Naive thymus-derived CD4-positive, alpha-beta T cell (primary cell): ENCODE data around the gene FBXO48. TPM values are rescaled to one million over a fixed set of nuclear protein-coding genes. Genes with fewer than 3 reads are reported as not detected.

ENCODE experiments used
- ATAC-seq: fragments of 150-1000 bp; cut with Tn5 transposase; 2 replicates; pipeline ENCODE4 v1.10.0; 2021; ENCODE audit warnings: mild to moderate bottlenecking, moderate library complexity
- CTCF ChIA-PET: fragments of 350-600 bp; sonication (Branson Sonifier 250); formaldehyde crosslinking; loops from one replicate; lab custom pipeline; 2021; ENCODE audit warnings: antibody characterized with exemption; lab: Charles Lee
- POLR2A ChIA-PET: fragments of 350-600 bp; sonication (Branson Sonifier 250); formaldehyde crosslinking; loops from one replicate; lab custom pipeline; 2021; ENCODE audit warnings: antibody characterized with exemption, inconsistent platforms; lab: Charles Lee
- DNase-seq, 9 donors: peaks; one replicate each; pipeline versions ENCODE4 v3.0.0 to v3.0.0-alpha.2; 2020 to 2022; ENCODE audit warnings: mixed read lengths in 1 of 9
- H3K27ac ChIP-seq: one replicate; pipeline ENCODE4 v1.7.0; 2013; ENCODE audit warnings: mild to moderate bottlenecking, low read depth, low read length, moderate library complexity
- H3K27me3 ChIP-seq, 2 donors: one replicate each; pipeline ENCODE4 v1.7.0; 2013; ENCODE audit warnings: low read length in 2 of 2, mild to moderate bottlenecking in 2 of 2, moderate library complexity in 2 of 2; ENCODE audit not compliant: control insufficient read depth in 2 of 2, insufficient read depth in 2 of 2
- H3K36me3 ChIP-seq, 3 experiments: 1 replicate in 2 of 3; 2 replicates in 1 of 3; pipeline ENCODE4 v1.7.0; 2013; ENCODE audit warnings: low read length in 3 of 3, mild to moderate bottlenecking in 3 of 3, moderate library complexity in 1 of 3; ENCODE audit not compliant: insufficient read depth in 3 of 3, control insufficient read depth in 2 of 3
- H3K4me1 ChIP-seq, 2 donors: one replicate each; pipeline ENCODE4 v1.7.0; 2013; ENCODE audit warnings: low read length in 2 of 2, mild to moderate bottlenecking in 2 of 2, moderate library complexity in 1 of 2; ENCODE audit not compliant: control insufficient read depth in 2 of 2, insufficient read depth in 2 of 2
- H3K4me3 ChIP-seq: 2 replicates; pipeline ENCODE4 v1.7.0; 2013; ENCODE audit warnings: mild to moderate bottlenecking, low read length
- H3K9me3 ChIP-seq, 3 experiments: 1 replicate in 2 of 3; 2 replicates in 1 of 3; pipeline ENCODE4 v1.7.0; 2013; ENCODE audit warnings: low read length in 3 of 3; ENCODE audit not compliant: control insufficient read depth in 2 of 3
- H3K27ac Mint-ChIP-seq, 9 donors: one replicate each; pipeline ENCODE4 v1.8.0; 2020 to 2022; ENCODE audit warnings: mixed read lengths in 9 of 9, mild to moderate bottlenecking in 8 of 9, moderate library complexity in 5 of 9, inconsistent platforms in 2 of 9
- H3K27me3 Mint-ChIP-seq, 5 donors: one replicate each; pipeline ENCODE4 v1.8.0; 2021 to 2022; ENCODE audit warnings: mixed read lengths in 5 of 5, mild to moderate bottlenecking in 1 of 5
- H3K36me3 Mint-ChIP-seq, 5 donors: one replicate each; pipeline ENCODE4 v1.8.0; 2020 to 2022; ENCODE audit warnings: mixed read lengths in 5 of 5, mild to moderate bottlenecking in 3 of 5, inconsistent platforms in 1 of 5
- H3K4me1 Mint-ChIP-seq, 7 donors: one replicate each; pipeline ENCODE4 v1.8.0; 2020 to 2022; ENCODE audit warnings: mixed read lengths in 7 of 7, mild to moderate bottlenecking in 3 of 7, inconsistent platforms in 1 of 7
- H3K4me3 Mint-ChIP-seq, 10 donors: one replicate each; pipeline ENCODE4 v1.8.0; 2020 to 2022; ENCODE audit warnings: mild to moderate bottlenecking in 10 of 10, mixed read lengths in 10 of 10, moderate library complexity in 6 of 10, inconsistent platforms in 2 of 10
- H3K9me3 Mint-ChIP-seq, 11 donors: one replicate each; pipeline ENCODE4 v1.8.0; 2020 to 2022; ENCODE audit warnings: mixed read lengths in 11 of 11, mild to moderate bottlenecking in 4 of 11, inconsistent platforms in 1 of 11, moderate library complexity in 1 of 11
- intact Hi-C, 2 donors: fragments of 100-400 bp; cut with micrococcal nuclease; formaldehyde crosslinking; loops; one replicate each; pipeline ENCODE4 v1.15.1; 2023
- polyA plus RNA-seq, 2 donors: library from polyadenylated mRNA; unstranded; fragments of 300-500 nt; fragmentation: Illumina TruSeq; gene quantifications; one replicate each; pipeline ENCODE4 v1.2.3, GENCODE V29; 2021
- total RNA-seq, 6 experiments: library from RNA in 5 of 6; stranded (reverse) in 5 of 6; gene quantifications; 1 replicate in 5 of 6; 2 replicates in 1 of 6; pipeline ENCODE4 v1.2.3 and lab custom pipeline; 2021 to 2026

FBXO48 gene
- total and polyA plus RNA-seq, 7 experiments from 2014 or later = 0.49 to 5.6 (median 1.3) TPM

DNA sequence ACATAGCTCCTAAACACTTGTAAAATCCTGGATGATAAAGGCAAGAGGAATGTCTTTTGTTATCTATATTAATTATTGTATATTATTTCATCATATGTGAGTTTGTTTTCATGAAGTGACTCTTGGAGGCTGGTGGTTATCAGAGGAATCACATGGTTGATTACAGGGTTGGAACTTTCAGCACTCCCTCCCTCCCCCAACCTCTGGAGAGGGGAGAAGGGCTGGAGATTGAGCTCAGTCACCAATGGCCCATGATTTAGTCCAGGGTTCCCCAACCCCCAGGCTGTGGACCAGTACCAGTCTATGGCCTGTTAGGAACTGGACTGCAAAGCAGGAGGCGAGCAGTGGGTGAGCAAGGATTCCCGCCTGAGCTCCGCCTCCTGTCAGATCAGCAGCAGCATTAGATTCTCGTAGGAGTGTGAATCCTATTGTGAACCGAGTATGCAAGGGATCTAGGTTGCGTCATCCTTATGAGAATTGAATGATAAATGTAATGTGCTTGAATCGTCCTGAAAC is 37.7 kb downstream of the FBXO48 start:
- H3K4me1 Mint-ChIP-seq = peaks cover 0 to 5% (median 0%) of the 10 kb centered on the region in 7 donors
- H3K27me3 Mint-ChIP-seq = peaks cover 0 to 14% (median 0%) of the 10 kb centered on the region in 5 donors
- no peaks in the 10 kb centered on the region for H3K9me3 Mint-ChIP-seq
- CTCF ChIA-PET = no interaction called here
- Histone ChIP-seq H3K27ac (no peak overlapping the region), H3K4me1 (peaks cover 0 to 40% of the 10 kb centered on the region in 2 donors), H3K27me3 (no peaks in the 10 kb centered on the region), H3K36me3 (no peaks in the 10 kb centered on the region), H3K9me3 (no peaks in the 10 kb centered on the region), H3K4me3 (no peak overlapping the region)
- no peak overlapping the region for H3K4me3 Mint-ChIP-seq
- intact Hi-C loops = no loop called here
- ATAC-seq (no peak), DNase-seq (no peak)
- no peaks in the 10 kb centered on the region for H3K36me3 Mint-ChIP-seq
- POLR2A ChIA-PET = no interaction called here
- no peak overlapping the region for H3K27ac Mint-ChIP-seq

DNA sequence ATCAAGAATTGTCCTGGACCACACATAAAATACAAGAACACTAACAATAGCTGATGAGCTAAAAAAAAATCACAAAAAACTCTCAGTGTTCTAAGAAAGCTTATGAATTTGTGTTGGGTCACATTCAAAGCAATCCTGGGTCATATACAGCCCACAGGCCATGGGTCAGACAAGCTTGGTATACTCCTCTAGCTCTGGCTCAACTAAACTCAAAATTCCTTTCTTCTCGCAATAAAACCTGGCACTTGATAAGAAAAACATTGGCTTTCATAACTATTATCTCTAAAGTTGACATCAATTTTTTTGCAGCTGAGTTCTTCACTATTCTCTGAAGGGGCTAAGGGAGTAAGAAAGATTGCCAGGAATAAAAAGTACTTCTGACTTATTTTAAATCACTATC is 38.3 kb downstream of the FBXO48 start:
- Histone ChIP-seq H3K9me3 (no peaks in the 10 kb centered on the region), H3K4me3 (no peak overlapping the region), H3K4me1 (peaks cover 0 to 47% of the 10 kb centered on the region in 2 donors), H3K36me3 (no peaks in the 10 kb centered on the region), H3K27me3 (no peaks in the 10 kb centered on the region), H3K27ac (no peak overlapping the region)
- no peak for DNase-seq
- intact Hi-C loops = no loop called here
- ChIA-PET POLR2A (no interaction called here), CTCF (no interaction called here)
- Mint-ChIP-seq H3K27ac (no peak overlapping the region), H3K9me3 (no peaks in the 10 kb centered on the region), H3K36me3 (no peaks in the 10 kb centered on the region), H3K4me1 (peaks cover 0 to 5% (median 0%) of the 10 kb centered on the region in 7 donors), H3K4me3 (no peak overlapping the region), H3K27me3 (peaks cover 0 to 14% (median 0%) of the 10 kb centered on the region in 5 donors)
- no peak for ATAC-seq

DNA sequence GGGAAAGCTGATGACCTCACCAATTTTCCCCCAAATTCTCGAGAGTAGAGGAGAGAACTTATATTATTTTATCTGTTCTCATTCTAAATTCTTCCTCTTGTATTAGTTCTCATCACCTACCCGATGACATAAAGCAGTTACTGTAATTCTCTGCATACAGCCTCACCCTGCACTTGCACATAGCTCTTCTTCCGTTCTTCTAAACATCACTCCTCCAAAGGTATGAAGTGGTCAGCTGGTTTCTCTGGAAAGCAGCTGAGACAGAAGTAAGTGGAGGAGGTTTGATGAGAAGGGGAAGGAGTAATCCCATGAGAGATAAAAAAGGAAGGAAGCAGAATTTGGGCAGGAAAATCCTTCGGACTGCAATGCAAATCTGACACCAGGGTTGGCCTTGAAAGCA is 39.0 kb downstream of the FBXO48 start:
- Mint-ChIP-seq H3K36me3 (no peaks in the 10 kb centered on the region), H3K9me3 (no peaks in the 10 kb centered on the region), H3K4me1 (peaks cover 0 to 5% (median 0%) of the 10 kb centered on the region in 7 donors), H3K4me3 (no peak overlapping the region), H3K27me3 (peaks cover 0 to 14% (median 0%) of the 10 kb centered on the region in 5 donors), H3K27ac (no peak overlapping the region)
- H3K27ac ChIP-seq = no peak overlapping the region
- intact Hi-C loops = no loop called here
- CTCF ChIA-PET = no interaction called here
- H3K36me3 ChIP-seq = no peaks in the 10 kb centered on the region
- ATAC-seq = no peak
- no peaks in the 10 kb centered on the region for H3K9me3 ChIP-seq
- no peak overlapping the region for H3K4me3 ChIP-seq
- no peaks in the 10 kb centered on the region for H3K27me3 ChIP-seq
- POLR2A ChIA-PET = no interaction called here
- peaks cover 0 to 53% of the 10 kb centered on the region in 2 donors for H3K4me1 ChIP-seq
- no peak for DNase-seq

DNA sequence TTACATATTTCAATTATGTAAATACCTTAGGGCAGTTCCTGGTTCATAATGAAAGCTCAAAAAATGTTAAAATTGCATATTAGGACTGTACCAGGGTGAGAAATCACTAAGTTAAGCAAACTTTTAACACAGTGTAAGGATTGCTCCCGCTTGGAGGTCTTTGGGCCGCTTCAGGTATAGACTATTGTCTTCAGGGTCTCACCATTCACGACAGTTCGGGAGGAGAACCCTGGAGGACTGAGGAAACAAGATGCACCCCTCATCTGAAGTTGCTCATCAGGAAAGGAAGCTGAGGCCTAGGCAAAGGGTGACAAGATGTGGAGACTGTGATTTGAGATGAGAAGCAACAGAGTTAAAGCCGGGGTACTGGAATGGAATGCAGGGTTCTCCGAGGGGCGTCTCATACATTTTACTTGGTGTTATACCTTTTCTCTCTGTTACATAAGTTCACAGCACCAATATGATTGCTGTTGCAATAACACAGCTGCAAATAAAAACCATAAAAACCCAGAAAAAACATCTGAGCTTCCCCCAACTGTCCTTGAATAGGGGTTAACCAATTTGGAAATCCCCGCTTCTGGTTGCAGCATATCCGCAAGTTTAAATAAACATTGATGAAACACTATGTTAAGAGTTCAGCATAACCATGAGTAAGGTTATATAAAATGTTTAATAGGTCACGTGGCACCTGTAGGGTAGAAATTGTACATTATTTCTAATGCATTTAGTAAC is 40.1 kb downstream of the FBXO48 start:
- Mint-ChIP-seq H3K27me3 (peaks cover 0 to 14% (median 0%) of the 10 kb centered on the region in 5 donors), H3K27ac (no peak overlapping the region), H3K36me3 (peaks cover 0 to under 1% (median 0%) of the 10 kb centered on the region in 5 donors), H3K4me1 (peaks cover 0 to 5% (median 0%) of the 10 kb centered on the region in 7 donors), H3K9me3 (peaks cover 0 to under 1% (median 0%) of the 10 kb centered on the region in 11 donors), H3K4me3 (no peak overlapping the region)
- CTCF ChIA-PET = no interaction called here
- ATAC-seq = peak; percentile 67
- POLR2A ChIA-PET = interaction anchor here (0.7 kb wide), 1 partner anchor 48 kb away, joined by 3 read pairs; no protein-coding TSS in a partner anchor
- intact Hi-C loops = no loop called here
- DNase-seq = no peak
- no peaks in the 10 kb centered on the region for H3K36me3 ChIP-seq
- H3K27ac ChIP-seq = no peak overlapping the region
- no peaks in the 10 kb centered on the region for H3K27me3 ChIP-seq
- H3K9me3 ChIP-seq = no peaks in the 10 kb centered on the region
- no peak overlapping the region for H3K4me3 ChIP-seq
- peaks cover 0 to 56% of the 10 kb centered on the region in 2 donors for H3K4me1 ChIP-seq

DNA sequence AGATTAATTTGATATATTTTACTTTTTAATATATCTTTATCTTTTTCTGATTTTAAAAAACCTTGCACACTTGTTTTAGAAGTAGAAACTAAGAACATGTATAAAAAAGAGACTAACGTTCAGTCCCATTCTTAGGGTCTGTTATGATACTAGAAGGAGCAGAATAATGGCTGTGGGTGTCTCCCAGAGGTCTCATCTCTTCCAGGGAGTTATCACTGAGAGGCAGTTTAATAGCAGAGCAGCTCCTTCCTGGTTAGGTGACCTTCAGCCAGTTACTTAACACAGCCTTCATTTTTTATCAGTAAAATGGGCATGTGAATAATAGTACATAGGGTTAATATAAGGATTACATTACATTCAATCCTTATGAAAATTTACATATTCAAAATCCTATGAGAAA is 40.6 kb downstream of the FBXO48 start:
- CTCF ChIA-PET = no interaction called here
- no peak overlapping the region for H3K27ac Mint-ChIP-seq

DNA sequence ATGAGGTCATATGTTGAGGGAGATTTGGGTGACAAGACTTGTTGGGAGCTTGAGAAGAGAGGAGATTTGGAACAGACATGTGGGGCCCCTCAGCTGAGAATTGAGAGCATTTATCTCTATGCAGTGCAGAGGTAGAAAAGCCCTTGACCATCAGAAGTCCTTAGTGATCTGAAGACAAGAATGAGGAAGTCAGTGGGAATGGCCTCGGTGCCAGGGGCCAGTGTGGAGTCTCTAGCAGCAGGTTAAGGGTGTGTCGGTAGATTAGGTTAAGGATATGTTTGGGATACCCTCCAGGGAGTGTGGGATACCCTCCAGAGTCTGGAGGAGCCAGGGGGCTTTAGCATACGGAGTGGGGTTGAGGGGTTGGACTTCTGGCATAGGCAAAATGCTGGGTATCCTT is 41.6 kb downstream of the FBXO48 start:
- peaks cover 0 to 56% of the 10 kb centered on the region in 2 donors for H3K4me1 ChIP-seq
- POLR2A ChIA-PET = no interaction called here
- peaks cover 0 to 5% (median 0%) of the 10 kb centered on the region in 11 donors for H3K9me3 Mint-ChIP-seq
- H3K27me3 Mint-ChIP-seq = peaks cover 0 to 10% (median 0%) of the 10 kb centered on the region in 5 donors
- no peak overlapping the region for H3K27ac Mint-ChIP-seq
- CTCF ChIA-PET = no interaction called here
- no peak overlapping the region for H3K4me3 Mint-ChIP-seq
- ATAC-seq (no peak), DNase-seq (no peak)
- H3K4me3 ChIP-seq = no peak overlapping the region
- peaks cover 0 to 5% (median 0%) of the 10 kb centered on the region in 7 donors for H3K4me1 Mint-ChIP-seq
- no peaks in the 10 kb centered on the region for H3K27me3 ChIP-seq
- H3K36me3 ChIP-seq = no peaks in the 10 kb centered on the region
- intact Hi-C loops = no loop called here
- peaks cover 0 to 6% (median 0%) of the 10 kb centered on the region in 5 donors for H3K36me3 Mint-ChIP-seq
- H3K27ac ChIP-seq = no peak overlapping the region
- H3K9me3 ChIP-seq = no peaks in the 10 kb centered on the region

More for the DNA sequence above, 40.6 kb downstream of the FBXO48 start:
- Histone ChIP-seq H3K9me3 (no peaks in the 10 kb centered on the region), H3K27ac (no peak overlapping the region), H3K4me3 (no peak overlapping the region), H3K4me1 (peaks cover 0 to 56% of the 10 kb centered on the region in 2 donors), H3K36me3 (no peaks in the 10 kb centered on the region), H3K27me3 (no peaks in the 10 kb centered on the region)
- Mint-ChIP-seq H3K27me3 (peaks cover 0 to 15% (median 0%) of the 10 kb centered on the region in 5 donors), H3K36me3 (peaks cover 0 to 6% (median 0%) of the 10 kb centered on the region in 5 donors), H3K9me3 (peaks cover 0 to 5% (median 0%) of the 10 kb centered on the region in 11 donors), H3K4me1 (peaks cover 0 to 5% (median 0%) of the 10 kb centered on the region in 7 donors), H3K4me3 (no peak overlapping the region)
- POLR2A ChIA-PET = no interaction called here
- DNase-seq = no peak
- intact Hi-C loops = no loop called here
- ATAC-seq = no peak
